Measurements from ENCODE around the gene NLGN1. TPM values are rescaled to one million over a fixed set of nuclear protein-coding genes. Genes with fewer than 3 reads are reported as not detected.

Gene NLGN1
- total RNA-seq, 4 donors from 2014 or later: 0.80 to 4.4 (median 1.8) TPM

DNA sequence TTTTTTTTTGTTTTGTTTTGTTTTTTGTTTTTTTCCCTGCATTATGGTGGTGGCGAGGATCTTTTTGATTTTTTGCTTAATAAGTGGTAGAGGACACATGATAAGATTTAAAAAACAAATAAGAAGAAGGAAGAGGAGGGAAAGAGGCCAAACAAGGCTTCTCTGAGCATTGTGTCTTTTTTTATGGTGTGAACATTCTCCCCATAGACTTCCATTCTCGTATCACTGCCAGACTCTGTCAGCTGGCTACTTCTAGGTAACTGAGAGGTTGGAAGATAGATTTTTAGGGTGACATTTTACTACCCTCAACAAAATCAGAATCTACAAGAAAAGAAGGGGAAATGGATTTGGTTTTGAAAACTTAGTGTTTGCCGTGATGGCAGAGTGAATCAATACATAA lies 3.8 kb downstream of the NLGN1 start:
- intact Hi-C loops (cut with DNase I; ENCODE audit: low total_unique reads): no loop called here

DNA sequence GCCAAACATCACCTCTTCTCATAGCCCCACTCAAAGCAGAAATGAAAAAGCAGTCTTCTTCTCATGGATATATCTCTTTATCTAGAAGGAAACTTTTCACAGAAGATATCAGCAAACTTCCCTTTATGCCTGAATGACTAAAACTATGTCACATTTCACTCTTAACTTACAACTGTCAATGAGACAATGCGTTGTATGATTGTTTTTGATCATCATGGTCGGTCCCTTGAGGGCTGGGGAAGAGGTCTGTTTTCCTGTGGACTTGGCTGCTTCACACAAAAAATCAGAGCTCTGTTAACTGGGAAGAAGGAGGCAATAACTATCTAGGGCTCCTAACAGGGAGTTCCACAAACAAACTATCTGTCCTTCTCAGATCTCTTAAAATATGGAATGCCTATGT lies 5.1 kb downstream of the NLGN1 start:
- TF ChIP-seq, protein P1, sequence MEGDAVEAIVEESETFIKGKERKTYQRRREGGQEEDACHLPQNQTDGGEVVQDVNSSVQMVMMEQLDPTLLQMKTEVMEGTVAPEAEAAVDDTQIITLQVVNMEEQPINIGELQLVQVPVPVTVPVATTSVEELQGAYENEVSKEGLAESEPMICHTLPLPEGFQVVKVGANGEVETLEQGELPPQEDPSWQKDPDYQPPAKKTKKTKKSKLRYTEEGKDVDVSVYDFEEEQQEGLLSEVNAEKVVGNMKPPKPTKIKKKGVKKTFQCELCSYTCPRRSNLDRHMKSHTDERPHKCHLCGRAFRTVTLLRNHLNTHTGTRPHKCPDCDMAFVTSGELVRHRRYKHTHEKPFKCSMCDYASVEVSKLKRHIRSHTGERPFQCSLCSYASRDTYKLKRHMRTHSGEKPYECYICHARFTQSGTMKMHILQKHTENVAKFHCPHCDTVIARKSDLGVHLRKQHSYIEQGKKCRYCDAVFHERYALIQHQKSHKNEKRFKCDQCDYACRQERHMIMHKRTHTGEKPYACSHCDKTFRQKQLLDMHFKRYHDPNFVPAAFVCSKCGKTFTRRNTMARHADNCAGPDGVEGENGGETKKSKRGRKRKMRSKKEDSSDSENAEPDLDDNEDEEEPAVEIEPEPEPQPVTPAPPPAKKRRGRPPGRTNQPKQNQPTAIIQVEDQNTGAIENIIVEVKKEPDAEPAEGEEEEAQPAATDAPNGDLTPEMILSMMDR (IDR thresholded peaks at IDR 0.05): no peak
- no peak for TF ChIP-seq POLR2A (IDR thresholded peaks at IDR 0.05)
- WGBS, 2 donors: 63 to 67% methylated on average over 2 of the region's 2 CpGs
- DNase-seq (ENCODE audit: low spot score in 2 of 2): no peak
- intact Hi-C loops (cut with DNase I; ENCODE audit: low total_unique reads): no loop called here
- no peak overlapping the region for H3K4me3 ChIP-seq (ENCODE audit: low read depth, poor library complexity, severe bottlenecking)

More for the DNA sequence above, 3.8 kb downstream of the NLGN1 start:
- 61 to 70% methylated on average over 3 of the region's 3 CpGs for WGBS, 2 donors
- H3K4me3 ChIP-seq (ENCODE audit: low read depth, poor library complexity, severe bottlenecking): no peak overlapping the region
- TF ChIP-seq POLR2A (IDR thresholded peaks at IDR 0.05): no peak
- TF ChIP-seq, protein P1 (IDR thresholded peaks at IDR 0.05): no peak
- no peak for DNase-seq (ENCODE audit: low spot score in 2 of 2)

DNA sequence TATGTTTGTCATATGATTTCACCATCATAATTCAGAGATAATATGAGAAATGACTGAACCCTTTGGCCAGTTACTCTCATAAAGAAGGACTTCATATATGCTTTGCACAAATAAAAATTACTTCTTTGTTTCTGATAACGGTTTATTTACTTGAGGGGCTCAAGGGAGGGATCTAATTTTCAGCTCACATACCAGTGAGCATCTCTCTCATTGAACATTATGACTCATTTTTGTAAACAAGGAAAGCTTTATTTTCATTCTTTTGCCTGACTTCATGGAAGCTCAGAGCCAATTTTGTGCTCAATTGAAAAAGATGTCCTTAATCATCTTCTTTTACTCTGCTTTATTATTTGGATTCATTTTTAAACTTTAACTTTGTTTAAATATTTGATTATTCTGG lies 5.8 kb downstream of the NLGN1 start:
- no peak for DNase-seq (ENCODE audit: low spot score in 2 of 2)
- 54 to 70% methylated on average over 1 of the region's 1 CpG for WGBS, 2 donors
- H3K4me3 ChIP-seq (ENCODE audit: low read depth, poor library complexity, severe bottlenecking): no peak overlapping the region
- no peak for TF ChIP-seq POLR2A (IDR thresholded peaks at IDR 0.05)
- TF ChIP-seq, protein P1 (IDR thresholded peaks at IDR 0.05): no peak
- intact Hi-C loops (cut with DNase I; ENCODE audit: low total_unique reads): no loop called here

DNA sequence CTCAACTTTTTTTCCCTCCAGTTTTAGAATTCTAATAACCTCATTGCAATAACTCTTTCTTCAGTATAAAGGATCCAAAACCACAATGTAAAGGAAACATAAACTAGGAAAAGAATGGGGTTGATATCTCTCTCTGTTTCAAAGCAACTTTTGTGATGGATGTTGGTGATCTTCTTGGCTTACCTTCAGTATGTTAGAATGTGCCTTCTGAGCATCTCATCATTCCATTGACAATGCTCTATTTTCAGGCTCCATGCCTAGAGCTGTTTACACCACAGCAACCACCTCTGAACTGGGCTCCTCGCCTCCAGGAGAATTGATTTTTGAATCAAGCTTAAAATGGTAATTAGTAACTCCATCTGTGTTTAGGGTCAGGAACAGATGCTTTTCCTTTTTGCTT lies 6.6 kb downstream of the NLGN1 start:
- 88 to 90% methylated on average over 1 of the region's 1 CpG for WGBS, 2 donors
- H3K4me3 ChIP-seq (ENCODE audit: low read depth, poor library complexity, severe bottlenecking): no peak overlapping the region
- no peak for TF ChIP-seq POLR2A (IDR thresholded peaks at IDR 0.05)
- TF ChIP-seq, protein P1 (IDR thresholded peaks at IDR 0.05): no peak
- DNase-seq (ENCODE audit: low spot score in 2 of 2): no peak
- intact Hi-C loops (cut with DNase I; ENCODE audit: low total_unique reads): no loop called here

DNA sequence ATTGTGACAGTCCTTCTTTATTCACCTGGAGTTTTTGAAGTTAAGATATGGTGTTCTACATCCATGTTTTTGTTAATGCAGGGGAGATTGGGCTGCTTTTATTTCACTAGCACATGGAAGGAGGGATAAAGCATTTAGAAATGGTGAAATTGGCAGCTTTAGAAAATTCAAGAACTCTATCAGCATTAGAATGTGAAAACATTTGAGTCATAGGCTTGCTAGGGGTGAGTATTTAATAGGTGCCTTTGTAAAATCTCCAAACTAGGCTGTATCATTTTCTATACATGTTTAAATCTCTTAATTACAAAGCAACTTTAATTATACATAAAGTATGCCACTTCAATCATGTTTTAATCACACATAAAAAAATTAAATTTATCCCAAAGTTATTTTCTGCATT lies 12.9 kb downstream of the NLGN1 start:
- H3K4me3 ChIP-seq (ENCODE audit: low read depth, poor library complexity, severe bottlenecking): no peak overlapping the region
- no peak for DNase-seq (ENCODE audit: low spot score in 2 of 2)
- TF ChIP-seq, protein P1 (IDR thresholded peaks at IDR 0.05): no peak
- TF ChIP-seq POLR2A (IDR thresholded peaks at IDR 0.05): no peak
- intact Hi-C loops (cut with DNase I; ENCODE audit: low total_unique reads): no loop called here

- TF ChIP-seq, protein P1 (IDR thresholded peaks at IDR 0.05): no peak
- no peak for TF ChIP-seq POLR2A (IDR thresholded peaks at IDR 0.05)
- no peak overlapping the region for H3K4me3 ChIP-seq (ENCODE audit: low read depth, poor library complexity, severe bottlenecking)
- intact Hi-C loops (cut with DNase I; ENCODE audit: low total_unique reads): no loop called here
- 79 to 100% methylated on average over 1 of the region's 1 CpG for WGBS, 2 donors
- no peak for DNase-seq (ENCODE audit: low spot score in 2 of 2)
Measured at GRCh38 chr3:173410849-173411248, 13.3 kb downstream of the NLGN1 start.

All from lower leg skin (tissue), 4 donors.